Brain microvascular endothelial cell (primary cell): ENCODE results near the gene CCDC39.

ENCODE experiments used
- DNase-seq: peaks from one replicate; pipeline ENCODE4 v3.0.0-alpha.2; 2020
- H3K27ac ChIP-seq: fragments of 250-450 bp; sonication (Bioruptor Pico); 2 replicates; pipeline ENCODE4 v1.5.1; 2020; ENCODE audit warnings: mild to moderate bottlenecking, moderate library complexity
- H3K27me3 ChIP-seq: fragments of 250-450 bp; sonication (Bioruptor Pico); replicated peaks from 2 replicates; pipeline ENCODE4 v1.5.1; 2020; ENCODE audit warnings: mild to moderate bottlenecking
- H3K36me3 ChIP-seq: fragments of 250-450 bp; sonication (Bioruptor Pico); replicated peaks from 2 replicates; pipeline ENCODE4 v1.5.1; 2020; ENCODE audit warnings: mild to moderate bottlenecking
- H3K4me3 ChIP-seq: 2 replicates; pipeline ENCODE4 v1.5.1; 2011; ENCODE audit warnings: low read depth, mild to moderate bottlenecking, control low read depth, low read length, moderate library complexity
- in situ Hi-C: cut with HindIII; loops from 2 replicates; pipeline ENCODE4 v1.10.0; 2017; ENCODE audit warnings: low sequenced_read_pairs, low pct_ligation_motif_present
- TF ChIP-seq, protein P1 (sequence below): IDR thresholded peaks from 2 replicates; pipeline ENCODE4 v1.5.1; 2011; ENCODE audit warnings: low read depth, mild to moderate bottlenecking, moderate library complexity, low read length, control low read depth, inconsistent platforms; ENCODE audit errors: missing control alignments

The CCDC39 gene

GRCh38 chr3:180700941-180701340 is 21.7 kb upstream of the CCDC39 start:
- no peak for DNase-seq
- no peak overlapping the region for H3K4me3 ChIP-seq
- no peaks in the 10 kb centered on the region for H3K27me3 ChIP-seq
- no peak overlapping the region for H3K27ac ChIP-seq
- H3K36me3 ChIP-seq, result no peaks in the 10 kb centered on the region
- TF ChIP-seq, protein P1, sequence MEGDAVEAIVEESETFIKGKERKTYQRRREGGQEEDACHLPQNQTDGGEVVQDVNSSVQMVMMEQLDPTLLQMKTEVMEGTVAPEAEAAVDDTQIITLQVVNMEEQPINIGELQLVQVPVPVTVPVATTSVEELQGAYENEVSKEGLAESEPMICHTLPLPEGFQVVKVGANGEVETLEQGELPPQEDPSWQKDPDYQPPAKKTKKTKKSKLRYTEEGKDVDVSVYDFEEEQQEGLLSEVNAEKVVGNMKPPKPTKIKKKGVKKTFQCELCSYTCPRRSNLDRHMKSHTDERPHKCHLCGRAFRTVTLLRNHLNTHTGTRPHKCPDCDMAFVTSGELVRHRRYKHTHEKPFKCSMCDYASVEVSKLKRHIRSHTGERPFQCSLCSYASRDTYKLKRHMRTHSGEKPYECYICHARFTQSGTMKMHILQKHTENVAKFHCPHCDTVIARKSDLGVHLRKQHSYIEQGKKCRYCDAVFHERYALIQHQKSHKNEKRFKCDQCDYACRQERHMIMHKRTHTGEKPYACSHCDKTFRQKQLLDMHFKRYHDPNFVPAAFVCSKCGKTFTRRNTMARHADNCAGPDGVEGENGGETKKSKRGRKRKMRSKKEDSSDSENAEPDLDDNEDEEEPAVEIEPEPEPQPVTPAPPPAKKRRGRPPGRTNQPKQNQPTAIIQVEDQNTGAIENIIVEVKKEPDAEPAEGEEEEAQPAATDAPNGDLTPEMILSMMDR, result no peak
- in situ Hi-C loops, result no loop called here

- TF ChIP-seq, protein P1, result no peak
- Histone ChIP-seq H3K36me3 (no peaks in the 10 kb centered on the region), H3K4me3 (no peak overlapping the region), H3K27ac (no peak overlapping the region), H3K27me3 (no peaks in the 10 kb centered on the region)
- in situ Hi-C loops, result no loop called here
- no peak for DNase-seq
These were observed 19.5 kb upstream of the CCDC39 start for GRCh38 chr3:180698760-180699270.

GRCh38 chr3:180694321-180694720 is 15.0 kb upstream of the CCDC39 start:
- H3K27me3 ChIP-seq, result no peaks in the 10 kb centered on the region
- no peak for DNase-seq
- no peaks in the 10 kb centered on the region for H3K36me3 ChIP-seq
- TF ChIP-seq, protein P1, result no peak
- no peak overlapping the region for H3K27ac ChIP-seq
- H3K4me3 ChIP-seq, result no peak overlapping the region
- in situ Hi-C loops, result no loop called here

DNA sequence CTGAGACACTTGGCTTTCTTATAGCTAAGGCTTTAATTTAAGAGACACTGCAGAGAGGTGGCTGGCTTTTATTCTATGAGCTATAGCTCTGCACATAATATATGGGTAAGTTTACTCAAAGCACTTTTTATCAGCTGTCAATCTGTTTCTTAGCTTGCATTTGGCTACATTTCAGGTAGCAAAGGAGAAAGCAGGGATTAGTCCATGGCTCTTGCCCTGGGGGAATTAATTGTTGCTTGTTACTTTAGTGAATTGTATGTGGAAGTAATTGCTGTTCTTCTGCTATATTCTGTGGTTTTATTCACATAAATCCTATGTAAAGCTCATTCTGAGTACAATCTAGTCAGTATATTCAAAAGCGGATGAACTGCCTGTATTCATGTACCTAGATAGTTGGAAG is 14.4 kb upstream of the CCDC39 start:
- in situ Hi-C loops, result no loop called here
- H3K27me3 ChIP-seq, result no peaks in the 10 kb centered on the region

DNA sequence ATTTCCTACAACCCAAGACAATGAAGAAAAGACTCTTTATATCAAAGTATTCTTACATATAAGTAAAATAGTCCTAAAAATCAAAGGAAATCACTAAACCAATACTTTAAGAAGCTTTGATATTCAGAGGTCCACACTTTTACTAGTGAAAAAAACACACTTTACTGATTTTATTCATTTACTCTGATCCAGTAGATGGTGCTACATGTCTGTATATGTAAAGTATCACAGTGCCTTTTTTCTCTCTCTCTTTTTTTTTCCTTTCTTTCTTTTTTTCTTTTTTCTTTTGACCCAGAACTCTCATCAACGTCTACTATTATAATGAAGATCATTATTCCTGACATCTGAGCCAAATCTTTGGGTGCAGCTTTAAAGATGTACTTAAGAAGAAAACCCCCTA is 10.8 kb upstream of the CCDC39 start:
- Histone ChIP-seq H3K36me3 (no peaks in the 10 kb centered on the region), H3K27ac (no peak overlapping the region), H3K27me3 (no peaks in the 10 kb centered on the region), H3K4me3 (no peak overlapping the region)
- TF ChIP-seq, protein P1, result no peak
- in situ Hi-C loops, result no loop called here
- no peak for DNase-seq

More for the DNA sequence above, 14.4 kb upstream of the CCDC39 start:
- H3K4me3 ChIP-seq, result no peak overlapping the region
- H3K27ac ChIP-seq, result no peak overlapping the region
- TF ChIP-seq, protein P1, result no peak
- no peak for DNase-seq
- no peaks in the 10 kb centered on the region for H3K36me3 ChIP-seq

GRCh38 chr3:180684807-180685206 is 5.5 kb upstream of the CCDC39 start:
- in situ Hi-C loops, result no loop called here
- no peak overlapping the region for H3K4me3 ChIP-seq
- TF ChIP-seq, protein P1, result no peak
- no peak for DNase-seq
- no peaks in the 10 kb centered on the region for H3K36me3 ChIP-seq
- no peak overlapping the region for H3K27ac ChIP-seq
- H3K27me3 ChIP-seq, result no peaks in the 10 kb centered on the region
